GM19372 (cell line): ENCODE data around the gene ZNF664.

ENCODE experiments used
- ATAC-seq: cut with Tn5 transposase; IDR thresholded peaks from one replicate; pipeline ENCODE4 v1.9.1; 2021; ENCODE audit warnings: mild to moderate bottlenecking, low read depth, moderate library complexity; ENCODE audit not compliant: unreplicated experiment

Gene ZNF664

GRCh38 chr12:124027753-124028554 lies 54.9 kb downstream of the ZNF664 start:
- ATAC-seq = no peak

- ATAC-seq = no peak
Measured at GRCh38 chr12:124028555-124028925, 55.5 kb downstream of the ZNF664 start.

GRCh38 chr12:124030008-124030407 lies 57.0 kb downstream of the ZNF664 start:
- no peak for ATAC-seq

- no peak for ATAC-seq
Measured at GRCh38 chr12:124030510-124030909, 57.5 kb downstream of the ZNF664 start.

- ATAC-seq = no peak
Measured at GRCh38 chr12:124031058-124031457, 58.0 kb downstream of the ZNF664 start.

- no peak for ATAC-seq
Measured at GRCh38 chr12:124032265-124032886, 59.4 kb downstream of the ZNF664 start.

GRCh38 chr12:124033859-124034258 lies 60.8 kb downstream of the ZNF664 start:
- no peak for ATAC-seq

- no peak for ATAC-seq
Measured at GRCh38 chr12:124034297-124034696, 61.3 kb downstream of the ZNF664 start.

GRCh38 chr12:124035163-124035562 lies 62.1 kb downstream of the ZNF664 start:
- ATAC-seq = no peak

- ATAC-seq = no peak
Measured at GRCh38 chr12:124036171-124036598, 63.2 kb downstream of the ZNF664 start.

GRCh38 chr12:124036657-124037109 lies 63.7 kb downstream of the ZNF664 start:
- ATAC-seq = no peak

- no peak for ATAC-seq
Measured at GRCh38 chr12:124037331-124037730, 64.3 kb downstream of the ZNF664 start.

- ATAC-seq = no peak
Measured at GRCh38 chr12:124039276-124039675, 66.3 kb downstream of the ZNF664 start.

- no peak for ATAC-seq
Measured at GRCh38 chr12:124040291-124040690, 67.3 kb downstream of the ZNF664 start.

GRCh38 chr12:124040737-124041136 lies 67.7 kb downstream of the ZNF664 start:
- ATAC-seq = no peak

GRCh38 chr12:124041907-124042306 lies 68.9 kb downstream of the ZNF664 start:
- ATAC-seq = no peak

- no peak for ATAC-seq
Measured at GRCh38 chr12:124044021-124044420, 71.0 kb downstream of the ZNF664 start.

GRCh38 chr12:124044809-124045321 lies 71.8 kb downstream of the ZNF664 start:
- ATAC-seq = no peak

- no peak for ATAC-seq
Measured at GRCh38 chr12:124045671-124046455, 72.8 kb downstream of the ZNF664 start.

- no peak for ATAC-seq
Measured at GRCh38 chr12:124046456-124046740, 73.4 kb downstream of the ZNF664 start.

GRCh38 chr12:124047045-124047566 lies 74.1 kb downstream of the ZNF664 start:
- no peak for ATAC-seq
